Osteoblast (primary cell): ENCODE data around the gene CRTC1. TPM values are rescaled to one million over a fixed set of nuclear protein-coding genes. Genes with fewer than 3 reads are reported as not detected.

Experiments used
- DNase-seq: peaks from one replicate; pipeline ENCODE4 v3.0.0; 2011; ENCODE audit warnings: low spot score, mixed read lengths; ENCODE audit not compliant: insufficient read length; ENCODE audit errors: missing footprints
- H2AFZ ChIP-seq: 2 replicates; pipeline ENCODE4 v1.6.0; 2011; ENCODE audit warnings: mild to moderate bottlenecking, low read length
- H3K27ac ChIP-seq: 2 replicates; pipeline ENCODE4 v1.5.1; 2011; ENCODE audit warnings: mild to moderate bottlenecking, low read depth, low read length, moderate library complexity
- H3K27me3 ChIP-seq: 2 replicates; pipeline ENCODE4 v1.6.0; 2012; ENCODE audit warnings: mild to moderate bottlenecking, control low read depth, inconsistent platforms, low read length, moderate library complexity; ENCODE audit not compliant: insufficient read depth
- H3K36me3 ChIP-seq: 2 replicates; pipeline ENCODE4 v1.5.1; 2011; ENCODE audit warnings: mild to moderate bottlenecking, low read length, control low read depth, moderate library complexity; ENCODE audit not compliant: insufficient read depth
- H3K4me1 ChIP-seq: 2 replicates; pipeline ENCODE4 v1.5.1; 2011; ENCODE audit warnings: mild to moderate bottlenecking, low read length, control low read depth, moderate library complexity; ENCODE audit not compliant: insufficient read depth
- H3K4me2 ChIP-seq: 2 replicates; pipeline ENCODE4 v1.6.0; 2011; ENCODE audit warnings: mild to moderate bottlenecking, low read length; ENCODE audit not compliant: insufficient read depth
- H3K4me3 ChIP-seq: fragments of 200-600 bp; sonication (generic); 3 replicates; pipeline ENCODE4 v1.5.1; 2012; ENCODE audit warnings: mild to moderate bottlenecking, low read length, inconsistent platforms; ENCODE audit not compliant: insufficient read depth
- H3K79me2 ChIP-seq: 2 replicates; pipeline ENCODE4 v1.6.0; 2012; ENCODE audit warnings: mild to moderate bottlenecking, low read length, control low read depth, inconsistent platforms; ENCODE audit not compliant: insufficient read depth
- H3K9me3 ChIP-seq: 2 replicates; pipeline ENCODE4 v1.5.1; 2011; ENCODE audit warnings: low read depth, low read length, control low read depth
- H4K20me1 ChIP-seq: 2 replicates; pipeline ENCODE4 v1.6.0; 2012; ENCODE audit warnings: mild to moderate bottlenecking, low read length, control low read depth; ENCODE audit not compliant: insufficient read depth
- total RNA-seq: library from RNA; depleted of rRNA; stranded (reverse); fragments of >200 nt; gene quantifications from 2 replicates; pipeline ENCODE4 v1.2.3, GENCODE V29; 2012
- TF ChIP-seq, protein P1 (sequence below): IDR thresholded peaks from 2 replicates; pipeline ENCODE4 v1.5.1; 2011; ENCODE audit warnings: mild to moderate bottlenecking, low read depth, low read length, moderate library complexity; ENCODE audit errors: extremely low read depth

Gene CRTC1
- total RNA-seq, 1 donor, result 4.0 TPM

DNA sequence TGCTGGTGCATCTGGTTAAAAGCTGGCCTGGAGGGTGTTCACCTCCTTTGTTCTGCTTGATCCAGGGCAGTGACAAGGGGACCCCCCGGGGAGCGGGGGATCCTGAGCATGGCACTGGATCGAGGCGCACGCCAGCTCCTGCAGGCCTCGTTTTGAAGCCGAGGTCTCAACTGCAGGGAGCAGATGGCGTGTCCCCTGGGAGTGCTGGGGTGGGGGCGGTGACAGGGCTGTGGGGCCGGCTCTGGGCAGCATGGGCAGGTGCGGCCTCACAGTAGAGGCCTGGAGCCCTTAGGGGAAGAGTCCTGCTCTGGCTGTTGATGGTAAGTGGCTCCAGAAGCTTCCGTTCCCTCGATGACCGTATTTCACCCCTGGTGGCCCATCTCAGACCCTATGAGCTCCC, 51.8 kb downstream of the CRTC1 start:
- no peak overlapping the region for H2AFZ ChIP-seq
- H3K79me2 ChIP-seq, result peaks cover 14% of the 10 kb centered on the region
- peaks cover 5% of the 10 kb centered on the region for H3K4me1 ChIP-seq
- H4K20me1 ChIP-seq, result peaks cover 63% of the 10 kb centered on the region
- H3K4me3 ChIP-seq, result no peak overlapping the region
- no peak overlapping the region for H3K4me2 ChIP-seq
- H3K27me3 ChIP-seq, result no peaks in the 10 kb centered on the region
- TF ChIP-seq, protein P1, sequence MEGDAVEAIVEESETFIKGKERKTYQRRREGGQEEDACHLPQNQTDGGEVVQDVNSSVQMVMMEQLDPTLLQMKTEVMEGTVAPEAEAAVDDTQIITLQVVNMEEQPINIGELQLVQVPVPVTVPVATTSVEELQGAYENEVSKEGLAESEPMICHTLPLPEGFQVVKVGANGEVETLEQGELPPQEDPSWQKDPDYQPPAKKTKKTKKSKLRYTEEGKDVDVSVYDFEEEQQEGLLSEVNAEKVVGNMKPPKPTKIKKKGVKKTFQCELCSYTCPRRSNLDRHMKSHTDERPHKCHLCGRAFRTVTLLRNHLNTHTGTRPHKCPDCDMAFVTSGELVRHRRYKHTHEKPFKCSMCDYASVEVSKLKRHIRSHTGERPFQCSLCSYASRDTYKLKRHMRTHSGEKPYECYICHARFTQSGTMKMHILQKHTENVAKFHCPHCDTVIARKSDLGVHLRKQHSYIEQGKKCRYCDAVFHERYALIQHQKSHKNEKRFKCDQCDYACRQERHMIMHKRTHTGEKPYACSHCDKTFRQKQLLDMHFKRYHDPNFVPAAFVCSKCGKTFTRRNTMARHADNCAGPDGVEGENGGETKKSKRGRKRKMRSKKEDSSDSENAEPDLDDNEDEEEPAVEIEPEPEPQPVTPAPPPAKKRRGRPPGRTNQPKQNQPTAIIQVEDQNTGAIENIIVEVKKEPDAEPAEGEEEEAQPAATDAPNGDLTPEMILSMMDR, result no peak
- H3K27ac ChIP-seq, result no peak overlapping the region
- no peaks in the 10 kb centered on the region for H3K36me3 ChIP-seq
- no peaks in the 10 kb centered on the region for H3K9me3 ChIP-seq
- DNase-seq, result no peak

DNA sequence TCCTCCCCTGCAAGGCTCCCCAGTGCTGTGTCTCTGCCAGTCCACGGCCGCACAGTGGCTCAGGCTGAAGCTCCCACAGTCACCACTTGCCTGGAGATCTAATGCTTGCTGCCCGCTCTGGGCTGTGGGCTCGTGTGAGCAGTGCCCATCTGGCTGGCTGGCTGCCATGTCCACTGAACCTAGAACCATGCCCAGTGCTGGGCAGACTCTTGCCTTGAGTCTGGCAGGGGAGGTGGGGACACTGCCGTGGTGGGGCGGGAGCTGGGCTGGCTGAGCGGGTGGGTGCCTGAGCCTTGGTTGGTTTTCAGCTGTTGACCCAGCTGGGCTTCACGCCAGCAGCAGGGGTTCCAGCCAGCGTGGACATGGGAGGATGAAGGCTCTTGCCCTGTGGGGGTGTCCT, 52.3 kb downstream of the CRTC1 start:
- TF ChIP-seq, protein P1, result no peak
- DNase-seq, result no peak
- Histone ChIP-seq H2AFZ (no peak overlapping the region), H3K27ac (no peak overlapping the region), H3K79me2 (peaks cover 14% of the 10 kb centered on the region), H3K4me1 (peaks cover 5% of the 10 kb centered on the region), H4K20me1 (peaks cover 62% of the 10 kb centered on the region), H3K4me2 (no peak overlapping the region), H3K9me3 (no peaks in the 10 kb centered on the region), H3K27me3 (no peaks in the 10 kb centered on the region), H3K36me3 (no peaks in the 10 kb centered on the region), H3K4me3 (no peak overlapping the region)

DNA sequence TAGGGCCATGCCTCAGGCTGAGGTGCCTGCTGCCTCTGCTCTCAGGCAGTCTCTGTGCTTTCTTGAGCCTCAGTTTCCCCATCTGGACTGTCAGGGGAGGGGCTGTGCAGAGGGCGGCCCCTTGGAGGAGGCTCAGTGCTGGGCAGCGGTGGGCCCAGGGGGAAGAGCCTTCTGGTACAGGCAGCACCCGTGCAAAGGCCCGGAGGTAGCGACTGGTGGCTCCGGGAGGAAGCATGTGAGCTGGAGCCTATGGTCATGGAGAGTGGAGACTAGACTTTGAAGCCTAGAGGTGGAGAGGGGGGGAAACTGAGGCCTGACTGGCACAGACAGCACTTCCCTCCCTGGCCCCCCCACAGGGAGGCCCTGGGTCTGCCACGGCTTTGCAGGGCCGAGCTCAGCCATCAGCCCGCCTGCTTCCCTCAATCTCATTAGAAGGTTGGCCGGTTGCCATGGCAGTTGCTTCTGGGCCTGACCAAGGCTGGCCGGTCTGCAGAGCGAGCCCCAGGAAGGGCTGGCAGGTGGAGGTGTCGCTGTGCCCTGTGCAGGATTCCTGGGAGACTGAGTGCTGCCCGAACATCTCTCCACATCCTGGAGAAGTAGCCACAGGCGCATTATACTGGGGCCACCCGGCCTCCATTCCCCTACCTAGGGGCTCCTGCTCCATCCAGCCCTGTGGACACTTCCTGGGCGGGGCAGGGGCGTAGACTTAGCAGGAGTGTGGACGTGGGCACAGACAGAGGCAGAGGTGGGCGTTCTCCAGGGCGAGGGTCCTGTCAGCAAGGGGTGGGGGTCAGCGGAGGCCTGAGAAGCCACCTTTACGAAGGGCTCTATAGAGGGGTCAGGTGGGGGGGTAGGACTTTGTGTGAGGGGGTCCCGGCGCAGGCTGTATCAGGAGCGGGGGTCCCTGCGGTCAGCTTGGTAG, 53.2 kb downstream of the CRTC1 start:
- Histone ChIP-seq H3K4me3 (no peak overlapping the region), H3K4me1 (peaks cover 5% of the 10 kb centered on the region), H3K4me2 (no peak overlapping the region), H3K36me3 (no peaks in the 10 kb centered on the region), H2AFZ (no peak overlapping the region), H3K9me3 (no peaks in the 10 kb centered on the region), H3K27ac (no peak overlapping the region), H3K79me2 (peaks cover 17% of the 10 kb centered on the region), H4K20me1 (peaks cover 60% of the 10 kb centered on the region), H3K27me3 (no peaks in the 10 kb centered on the region)
- TF ChIP-seq, protein P1, result no peak
- no peak for DNase-seq

DNA sequence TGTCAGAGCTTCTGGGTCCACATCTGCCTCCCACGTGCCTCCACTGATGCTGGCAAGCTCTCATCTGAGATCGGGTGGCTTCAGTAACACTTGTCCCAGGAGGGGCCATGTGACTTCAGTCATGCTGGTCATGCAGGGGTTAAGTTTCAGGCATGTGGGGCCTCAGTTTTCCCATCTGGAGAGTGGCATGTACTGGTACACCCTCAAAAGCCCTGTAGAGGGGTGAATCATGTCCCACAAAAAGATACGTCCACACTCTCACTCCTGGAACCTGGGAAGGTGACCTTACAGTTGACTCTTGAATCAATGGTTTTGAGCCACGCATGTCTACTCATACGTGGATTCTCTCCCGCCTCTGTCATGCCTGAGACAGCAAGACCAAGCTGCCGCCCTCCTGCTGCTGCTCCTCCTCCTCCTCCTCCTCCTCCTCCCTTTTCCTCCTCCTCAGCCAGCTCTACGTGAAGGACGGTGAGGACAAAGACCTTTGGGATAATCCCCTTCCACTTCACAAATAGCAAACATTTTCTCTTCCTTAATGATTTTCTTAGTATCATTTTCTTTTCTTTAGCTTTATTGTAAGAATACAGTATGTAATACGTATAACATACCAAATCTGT, 54.0 kb downstream of the CRTC1 start:
- H3K4me1 ChIP-seq, result peaks cover 5% of the 10 kb centered on the region
- DNase-seq, result no peak
- no peak overlapping the region for H2AFZ ChIP-seq
- H3K27me3 ChIP-seq, result no peaks in the 10 kb centered on the region
- H3K4me2 ChIP-seq, result no peak overlapping the region
- H4K20me1 ChIP-seq, result peaks cover 62% of the 10 kb centered on the region
- no peaks in the 10 kb centered on the region for H3K9me3 ChIP-seq
- H3K79me2 ChIP-seq, result peaks cover 17% of the 10 kb centered on the region
- TF ChIP-seq, protein P1, result no peak
- H3K27ac ChIP-seq, result no peak overlapping the region
- H3K36me3 ChIP-seq, result no peaks in the 10 kb centered on the region
- H3K4me3 ChIP-seq, result no peak overlapping the region
